Measurements from ENCODE around the gene SUPT4H1. TPM values are rescaled to one million over a fixed set of nuclear protein-coding genes. Genes with fewer than 3 reads are reported as not detected.
A peak's percentile ranks its signal among the peaks of the same experiment; 100 is the strongest.

SUPT4H1 gene
- total and polyA plus RNA-seq, 9 of the 15 experiments (the other 6 are each of a cell fraction or from before 2014, with no cell fraction given): 62.1 to 320 (median 117) TPM

DNA sequence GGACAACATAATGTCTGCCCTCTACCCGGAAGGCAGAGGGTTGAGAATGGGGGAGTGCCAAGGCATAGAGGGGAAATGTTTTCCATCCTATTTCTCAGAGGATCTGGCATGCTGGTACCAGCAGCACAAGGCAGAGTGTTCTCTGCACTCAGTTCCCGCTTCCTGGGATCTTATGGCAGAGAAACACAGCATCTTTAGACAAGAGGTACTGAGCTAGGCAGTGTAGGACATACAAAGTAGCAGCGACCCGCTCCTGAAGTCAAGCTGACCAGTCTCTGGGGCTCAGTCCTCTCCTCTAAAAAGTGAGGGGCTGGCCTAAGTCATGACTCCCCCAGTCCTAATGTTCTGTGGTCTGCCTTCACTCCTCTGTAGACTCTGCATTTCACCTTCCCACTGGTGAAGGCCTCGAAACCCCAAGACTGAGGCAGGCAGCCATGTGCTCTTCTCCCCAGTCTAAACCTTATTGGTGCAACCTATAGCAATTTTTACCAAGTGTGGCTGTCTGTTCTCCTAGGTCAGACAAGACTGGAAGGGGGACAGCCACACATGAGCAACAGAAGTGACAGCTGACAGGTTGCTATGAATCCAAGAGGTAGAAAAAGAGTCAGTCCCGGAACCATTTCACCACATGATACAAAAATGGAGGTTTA lies 12.1 kb downstream of the SUPT4H1 start (continued):
- TF ChIP-seq PHF8 (IDR thresholded peaks at IDR 0.05; ENCODE audit: borderline replicate concordance, low read length) (peak; percentile 8; the same call in 1 of the 2 replicates), POLR2AphosphoS2 (IDR thresholded peaks at IDR 0.05; ENCODE audit: low read length) (no peak), RAD21 (CRISPR knock-in tag; conservative IDR thresholded peaks at IDR 0.05 in 1 of 2, IDR thresholded peaks at IDR 0.05 in 1 of 2) (no peak), CEBPG (CRISPR knock-in tag; IDR thresholded peaks at IDR 0.05) (peak; percentile 55; the same call in 1 of the 2 replicates), CEBPG (tag; conservative IDR thresholded peaks at IDR 0.05 in 1 of 2, IDR thresholded peaks at IDR 0.05 in 1 of 2) (no peak), NFATC3 (IDR thresholded peaks at IDR 0.05) (no peak)
- TF ChIP-seq, protein P1, sequence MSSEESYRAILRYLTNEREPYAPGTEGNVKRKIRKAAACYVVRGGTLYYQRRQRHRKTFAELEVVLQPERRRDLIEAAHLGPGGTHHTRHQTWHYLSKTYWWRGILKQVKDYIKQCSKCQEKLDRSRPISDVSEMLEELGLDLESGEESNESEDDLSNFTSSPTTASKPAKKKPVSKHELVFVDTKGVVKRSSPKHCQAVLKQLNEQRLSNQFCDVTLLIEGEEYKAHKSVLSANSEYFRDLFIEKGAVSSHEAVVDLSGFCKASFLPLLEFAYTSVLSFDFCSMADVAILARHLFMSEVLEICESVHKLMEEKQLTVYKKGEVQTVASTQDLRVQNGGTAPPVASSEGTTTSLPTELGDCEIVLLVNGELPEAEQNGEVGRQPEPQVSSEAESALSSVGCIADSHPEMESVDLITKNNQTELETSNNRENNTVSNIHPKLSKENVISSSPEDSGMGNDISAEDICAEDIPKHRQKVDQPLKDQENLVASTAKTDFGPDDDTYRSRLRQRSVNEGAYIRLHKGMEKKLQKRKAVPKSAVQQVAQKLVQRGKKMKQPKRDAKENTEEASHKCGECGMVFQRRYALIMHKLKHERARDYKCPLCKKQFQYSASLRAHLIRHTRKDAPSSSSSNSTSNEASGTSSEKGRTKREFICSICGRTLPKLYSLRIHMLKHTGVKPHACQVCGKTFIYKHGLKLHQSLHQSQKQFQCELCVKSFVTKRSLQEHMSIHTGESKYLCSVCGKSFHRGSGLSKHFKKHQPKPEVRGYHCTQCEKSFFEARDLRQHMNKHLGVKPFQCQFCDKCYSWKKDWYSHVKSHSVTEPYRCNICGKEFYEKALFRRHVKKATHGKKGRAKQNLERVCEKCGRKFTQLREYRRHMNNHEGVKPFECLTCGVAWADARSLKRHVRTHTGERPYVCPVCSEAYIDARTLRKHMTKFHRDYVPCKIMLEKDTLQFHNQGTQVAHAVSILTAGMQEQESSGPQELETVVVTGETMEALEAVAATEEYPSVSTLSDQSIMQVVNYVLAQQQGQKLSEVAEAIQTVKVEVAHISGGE (CRISPR knock-in tag; IDR thresholded peaks at IDR 0.05): peak in 1 of 3 experiments; percentile 61; a peak in 1 of 6 replicates
- TF ChIP-seq, protein P2, sequence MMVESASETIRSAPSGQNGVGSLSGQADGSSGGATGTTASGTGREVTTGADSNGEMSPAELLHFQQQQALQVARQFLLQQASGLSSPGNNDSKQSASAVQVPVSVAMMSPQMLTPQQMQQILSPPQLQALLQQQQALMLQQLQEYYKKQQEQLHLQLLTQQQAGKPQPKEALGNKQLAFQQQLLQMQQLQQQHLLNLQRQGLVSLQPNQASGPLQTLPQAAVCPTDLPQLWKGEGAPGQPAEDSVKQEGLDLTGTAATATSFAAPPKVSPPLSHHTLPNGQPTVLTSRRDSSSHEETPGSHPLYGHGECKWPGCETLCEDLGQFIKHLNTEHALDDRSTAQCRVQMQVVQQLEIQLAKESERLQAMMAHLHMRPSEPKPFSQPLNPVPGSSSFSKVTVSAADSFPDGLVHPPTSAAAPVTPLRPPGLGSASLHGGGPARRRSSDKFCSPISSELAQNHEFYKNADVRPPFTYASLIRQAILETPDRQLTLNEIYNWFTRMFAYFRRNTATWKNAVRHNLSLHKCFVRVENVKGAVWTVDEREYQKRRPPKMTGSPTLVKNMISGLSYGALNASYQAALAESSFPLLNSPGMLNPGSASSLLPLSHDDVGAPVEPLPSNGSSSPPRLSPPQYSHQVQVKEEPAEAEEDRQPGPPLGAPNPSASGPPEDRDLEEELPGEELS (CRISPR knock-in tag; IDR thresholded peaks at IDR 0.05; ENCODE audit: borderline replicate concordance): no peak
- TF ChIP-seq, protein P3, sequence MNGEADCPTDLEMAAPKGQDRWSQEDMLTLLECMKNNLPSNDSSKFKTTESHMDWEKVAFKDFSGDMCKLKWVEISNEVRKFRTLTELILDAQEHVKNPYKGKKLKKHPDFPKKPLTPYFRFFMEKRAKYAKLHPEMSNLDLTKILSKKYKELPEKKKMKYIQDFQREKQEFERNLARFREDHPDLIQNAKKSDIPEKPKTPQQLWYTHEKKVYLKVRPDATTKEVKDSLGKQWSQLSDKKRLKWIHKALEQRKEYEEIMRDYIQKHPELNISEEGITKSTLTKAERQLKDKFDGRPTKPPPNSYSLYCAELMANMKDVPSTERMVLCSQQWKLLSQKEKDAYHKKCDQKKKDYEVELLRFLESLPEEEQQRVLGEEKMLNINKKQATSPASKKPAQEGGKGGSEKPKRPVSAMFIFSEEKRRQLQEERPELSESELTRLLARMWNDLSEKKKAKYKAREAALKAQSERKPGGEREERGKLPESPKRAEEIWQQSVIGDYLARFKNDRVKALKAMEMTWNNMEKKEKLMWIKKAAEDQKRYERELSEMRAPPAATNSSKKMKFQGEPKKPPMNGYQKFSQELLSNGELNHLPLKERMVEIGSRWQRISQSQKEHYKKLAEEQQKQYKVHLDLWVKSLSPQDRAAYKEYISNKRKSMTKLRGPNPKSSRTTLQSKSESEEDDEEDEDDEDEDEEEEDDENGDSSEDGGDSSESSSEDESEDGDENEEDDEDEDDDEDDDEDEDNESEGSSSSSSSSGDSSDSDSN (IDR thresholded peaks at IDR 0.05; ENCODE audit: borderline replicate concordance in 1 of 2, low read depth in 2 of 2, low read length in 2 of 2): no peak
- TF ChIP-seq, protein P4, sequence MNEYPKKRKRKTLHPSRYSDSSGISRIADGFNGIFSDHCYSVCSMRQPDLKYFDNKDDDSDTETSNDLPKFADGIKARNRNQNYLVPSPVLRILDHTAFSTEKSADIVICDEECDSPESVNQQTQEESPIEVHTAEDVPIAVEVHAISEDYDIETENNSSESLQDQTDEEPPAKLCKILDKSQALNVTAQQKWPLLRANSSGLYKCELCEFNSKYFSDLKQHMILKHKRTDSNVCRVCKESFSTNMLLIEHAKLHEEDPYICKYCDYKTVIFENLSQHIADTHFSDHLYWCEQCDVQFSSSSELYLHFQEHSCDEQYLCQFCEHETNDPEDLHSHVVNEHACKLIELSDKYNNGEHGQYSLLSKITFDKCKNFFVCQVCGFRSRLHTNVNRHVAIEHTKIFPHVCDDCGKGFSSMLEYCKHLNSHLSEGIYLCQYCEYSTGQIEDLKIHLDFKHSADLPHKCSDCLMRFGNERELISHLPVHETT (CRISPR knock-in tag; conservative IDR thresholded peaks at IDR 0.05 in 1 of 2, IDR thresholded peaks at IDR 0.05 in 1 of 2): 0 out of 4 replicates have a peak, but pooled peaks of 1 of the 2 experiments have one; percentile 22
- TF ChIP-seq, protein P5, sequence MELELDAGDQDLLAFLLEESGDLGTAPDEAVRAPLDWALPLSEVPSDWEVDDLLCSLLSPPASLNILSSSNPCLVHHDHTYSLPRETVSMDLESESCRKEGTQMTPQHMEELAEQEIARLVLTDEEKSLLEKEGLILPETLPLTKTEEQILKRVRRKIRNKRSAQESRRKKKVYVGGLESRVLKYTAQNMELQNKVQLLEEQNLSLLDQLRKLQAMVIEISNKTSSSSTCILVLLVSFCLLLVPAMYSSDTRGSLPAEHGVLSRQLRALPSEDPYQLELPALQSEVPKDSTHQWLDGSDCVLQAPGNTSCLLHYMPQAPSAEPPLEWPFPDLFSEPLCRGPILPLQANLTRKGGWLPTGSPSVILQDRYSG (tag; conservative IDR thresholded peaks at IDR 0.05; ENCODE audit: low read depth): peak; percentile 83
- TF ChIP-seq, protein P6, sequence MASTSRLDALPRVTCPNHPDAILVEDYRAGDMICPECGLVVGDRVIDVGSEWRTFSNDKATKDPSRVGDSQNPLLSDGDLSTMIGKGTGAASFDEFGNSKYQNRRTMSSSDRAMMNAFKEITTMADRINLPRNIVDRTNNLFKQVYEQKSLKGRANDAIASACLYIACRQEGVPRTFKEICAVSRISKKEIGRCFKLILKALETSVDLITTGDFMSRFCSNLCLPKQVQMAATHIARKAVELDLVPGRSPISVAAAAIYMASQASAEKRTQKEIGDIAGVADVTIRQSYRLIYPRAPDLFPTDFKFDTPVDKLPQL (IDR thresholded peaks at IDR 0.05; ENCODE audit: extremely low read depth, insufficient read length): no peak
